SK-N-SH treated with all-trans-retinoic acid at 6 μM for 48 hours (cell line): ENCODE measurements around the gene RASSF5.

Experiments used
- ATAC-seq: fragments of 200-7000 bp; cut with Tn5 transposase; 3 replicates; pipeline ENCODE4 v1.9.1; 2020; ENCODE audit warnings: mild to moderate bottlenecking, moderate library complexity
- ARNTL ChIP-seq: fragments of 450-650 bp; formaldehyde crosslinking; IDR thresholded peaks from 2 replicates; pipeline ENCODE4 v1.5.0; 2020; ENCODE audit warnings: low read depth, mild to moderate bottlenecking, moderate library complexity, borderline replicate concordance
- BACH2 ChIP-seq: fragments of 250-450 bp; sonication (Bioruptor Pico); IDR thresholded peaks from 2 replicates; pipeline ENCODE4 v1.9.0; 2021; ENCODE audit warnings: mild to moderate bottlenecking, borderline replicate concordance
- CSDC2 ChIP-seq: fragments of 250-450 bp; sonication (Bioruptor Pico); IDR thresholded peaks from 2 replicates; pipeline ENCODE4 v1.5.0; 2020; ENCODE audit warnings: mild to moderate bottlenecking, moderate library complexity
- ESRRG ChIP-seq: fragments of 250-450 bp; sonication (Bioruptor Pico); IDR thresholded peaks from 2 replicates; pipeline ENCODE4 v1.6.1; 2021; ENCODE audit warnings: mild to moderate bottlenecking
- GLIS3 ChIP-seq: fragments of 250-450 bp; sonication (Bioruptor Pico); IDR thresholded peaks from 2 replicates; pipeline ENCODE4 v1.5.0; 2020; ENCODE audit warnings: mild to moderate bottlenecking, moderate library complexity
- ISL1 ChIP-seq: fragments of 250-450 bp; sonication (Bioruptor Pico); IDR thresholded peaks from 2 replicates; pipeline ENCODE4 v2.1.2; 2022; ENCODE audit warnings: mild to moderate bottlenecking, moderate library complexity
- POU6F1 ChIP-seq: fragments of 250-450 bp; sonication (Bioruptor Pico); IDR thresholded peaks from 2 replicates; pipeline ENCODE4 v1.8.0; 2021; ENCODE audit warnings: low read depth, mild to moderate bottlenecking, moderate library complexity, borderline replicate concordance
- PPARA ChIP-seq: fragments of 250-450 bp; sonication (Bioruptor Pico); IDR thresholded peaks from 2 replicates; pipeline ENCODE4 v1.5.0; 2020; ENCODE audit warnings: mild to moderate bottlenecking, borderline replicate concordance
- RARB ChIP-seq: fragments of 250-450 bp; sonication (Bioruptor Pico); IDR thresholded peaks from 2 replicates; pipeline ENCODE4 v1.8.0; 2021; ENCODE audit warnings: mild to moderate bottlenecking, moderate library complexity
- SNAI2 ChIP-seq: fragments of 250-450 bp; sonication (Bioruptor Pico); IDR thresholded peaks from 2 replicates; pipeline ENCODE4 v1.5.0; 2020; ENCODE audit warnings: mild to moderate bottlenecking, moderate library complexity
- TCF4 ChIP-seq: fragments of 250-450 bp; sonication (Bioruptor Pico); IDR thresholded peaks from 2 replicates; pipeline ENCODE4 v1.8.0; 2021; ENCODE audit warnings: mild to moderate bottlenecking, moderate library complexity, borderline replicate concordance
- ZC3H10 ChIP-seq: fragments of 250-450 bp; sonication (Bioruptor Pico); IDR thresholded peaks from 2 replicates; pipeline ENCODE4 v1.5.1; 2021; ENCODE audit warnings: mild to moderate bottlenecking, moderate library complexity
- ZFP3 ChIP-seq: fragments of 250-450 bp; sonication (Bioruptor Pico); IDR thresholded peaks from 2 replicates; pipeline ENCODE4 v1.5.0; 2020; ENCODE audit warnings: mild to moderate bottlenecking, moderate library complexity
- ZNF565 ChIP-seq: fragments of 450-650 bp; formaldehyde crosslinking; conservative IDR thresholded peaks from 2 replicates; pipeline ENCODE4 v1.5.0; 2020; ENCODE audit warnings: low read depth, mild to moderate bottlenecking, moderate library complexity
- ZNF70 ChIP-seq: fragments of 450-650 bp; formaldehyde crosslinking; IDR thresholded peaks from 2 replicates; pipeline ENCODE4 v1.5.0; 2020; ENCODE audit warnings: mild to moderate bottlenecking, moderate library complexity
- ZNF8 ChIP-seq: fragments of 450-650 bp; formaldehyde crosslinking; IDR thresholded peaks from 2 replicates; pipeline ENCODE4 v1.5.0; 2020; ENCODE audit warnings: mild to moderate bottlenecking, moderate library complexity
- TF ChIP-seq, protein P1 (sequence below): fragments of 250-450 bp; sonication (Bioruptor Pico); IDR thresholded peaks from 2 replicates; pipeline ENCODE4 v1.5.0; 2020; ENCODE audit warnings: mild to moderate bottlenecking, moderate library complexity
- TF ChIP-seq, protein P2 (sequence below): fragments of 250-450 bp; sonication (Bioruptor Pico); IDR thresholded peaks from 2 replicates; pipeline ENCODE4 v1.8.0; 2020; ENCODE audit warnings: mild to moderate bottlenecking, moderate library complexity, borderline replicate concordance

RASSF5 gene

DNA sequence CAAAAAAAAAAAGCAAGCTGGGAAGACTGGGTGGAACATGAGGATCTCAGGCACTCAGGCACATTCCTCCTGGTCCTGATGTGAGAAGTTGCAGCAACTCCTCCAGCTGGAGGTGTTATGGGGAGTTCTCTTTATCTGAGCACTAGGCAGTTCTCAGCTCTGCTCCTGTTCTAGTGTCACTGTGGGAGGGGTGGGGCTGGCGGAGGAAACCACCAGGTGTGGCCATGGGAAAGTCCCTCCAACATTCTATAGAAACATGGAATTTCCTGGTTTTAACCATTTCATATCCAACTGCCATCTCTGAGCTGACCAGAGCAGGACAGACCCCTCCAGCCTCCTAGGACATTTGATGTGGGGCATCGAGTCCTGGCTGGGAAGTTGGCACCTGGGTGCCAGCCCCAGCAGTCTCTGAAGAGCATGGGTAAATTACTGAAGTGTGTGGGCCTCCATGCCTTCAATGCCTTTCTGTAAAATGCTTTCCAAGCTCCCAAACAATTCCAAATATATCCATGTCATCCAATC is 37.9 kb upstream of the RASSF5 start (continued):
- TF ChIP-seq POU6F1 (CRISPR knock-in tag): no peak
- TF ChIP-seq BACH2 (CRISPR knock-in tag): no peak
- no peak for TF ChIP-seq CSDC2 (CRISPR knock-in tag)
- TF ChIP-seq, all 23 proteins: peak for 0

DNA sequence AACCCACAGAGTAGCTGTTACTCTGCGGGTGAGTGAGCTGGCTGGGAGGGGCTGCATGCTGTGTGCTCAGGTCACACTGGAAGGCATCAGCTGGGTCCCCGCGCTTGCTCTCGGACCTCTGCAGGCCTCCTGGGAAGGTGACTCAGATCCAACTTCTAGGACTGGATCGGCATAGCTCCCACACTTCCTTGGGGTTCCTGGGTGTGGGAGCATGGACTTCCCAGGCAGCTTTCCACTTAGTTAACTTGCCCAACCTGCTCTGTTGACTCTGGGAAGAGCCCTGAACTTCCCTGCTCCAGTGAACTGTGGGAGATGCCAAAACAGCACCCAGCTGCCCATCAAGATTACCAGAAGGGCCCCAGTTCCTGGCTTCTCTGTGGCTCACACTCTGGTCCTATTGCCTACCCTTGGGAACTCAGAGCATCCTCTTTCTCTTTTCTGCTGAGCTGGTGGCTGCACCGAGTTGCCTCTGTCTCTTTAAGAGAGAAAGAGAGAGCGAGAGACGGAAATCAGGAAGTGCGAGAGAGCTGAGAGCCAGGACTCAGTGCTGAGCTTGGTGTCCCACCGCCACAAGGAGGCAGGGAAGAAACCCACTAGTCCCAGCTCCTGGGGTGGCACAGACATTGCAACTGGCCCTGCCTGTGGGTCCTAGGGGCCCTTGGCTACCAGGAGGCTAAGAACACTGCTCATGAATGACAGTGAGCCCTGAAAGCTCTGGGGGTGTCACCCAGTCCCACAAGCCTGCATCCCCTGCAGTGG is 37.2 kb upstream of the RASSF5 start, which contains the start of gene IKBKE:
Gene IKBKE, plus strand, starts transcription at position 544 of the 759 bp plus-strand sequence. CDS start 2,752 bp downstream, outside the sequence.
- peak; percentile 87 for ATAC-seq
- TF ChIP-seq SNAI2 (CRISPR knock-in tag) (no peak), RARB (no peak), PPARA (CRISPR knock-in tag) (no peak), BACH2 (CRISPR knock-in tag) (no peak), ARNTL (no peak), ZFP3 (CRISPR knock-in tag) (no peak), ZC3H10 (CRISPR knock-in tag) (no peak), ZNF70 (CRISPR knock-in tag) (no peak)
- TF ChIP-seq, protein P1, sequence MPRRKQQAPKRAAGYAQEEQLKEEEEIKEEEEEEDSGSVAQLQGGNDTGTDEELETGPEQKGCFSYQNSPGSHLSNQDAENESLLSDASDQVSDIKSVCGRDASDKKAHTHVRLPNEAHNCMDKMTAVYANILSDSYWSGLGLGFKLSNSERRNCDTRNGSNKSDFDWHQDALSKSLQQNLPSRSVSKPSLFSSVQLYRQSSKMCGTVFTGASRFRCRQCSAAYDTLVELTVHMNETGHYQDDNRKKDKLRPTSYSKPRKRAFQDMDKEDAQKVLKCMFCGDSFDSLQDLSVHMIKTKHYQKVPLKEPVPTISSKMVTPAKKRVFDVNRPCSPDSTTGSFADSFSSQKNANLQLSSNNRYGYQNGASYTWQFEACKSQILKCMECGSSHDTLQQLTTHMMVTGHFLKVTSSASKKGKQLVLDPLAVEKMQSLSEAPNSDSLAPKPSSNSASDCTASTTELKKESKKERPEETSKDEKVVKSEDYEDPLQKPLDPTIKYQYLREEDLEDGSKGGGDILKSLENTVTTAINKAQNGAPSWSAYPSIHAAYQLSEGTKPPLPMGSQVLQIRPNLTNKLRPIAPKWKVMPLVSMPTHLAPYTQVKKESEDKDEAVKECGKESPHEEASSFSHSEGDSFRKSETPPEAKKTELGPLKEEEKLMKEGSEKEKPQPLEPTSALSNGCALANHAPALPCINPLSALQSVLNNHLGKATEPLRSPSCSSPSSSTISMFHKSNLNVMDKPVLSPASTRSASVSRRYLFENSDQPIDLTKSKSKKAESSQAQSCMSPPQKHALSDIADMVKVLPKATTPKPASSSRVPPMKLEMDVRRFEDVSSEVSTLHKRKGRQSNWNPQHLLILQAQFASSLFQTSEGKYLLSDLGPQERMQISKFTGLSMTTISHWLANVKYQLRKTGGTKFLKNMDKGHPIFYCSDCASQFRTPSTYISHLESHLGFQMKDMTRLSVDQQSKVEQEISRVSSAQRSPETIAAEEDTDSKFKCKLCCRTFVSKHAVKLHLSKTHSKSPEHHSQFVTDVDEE (CRISPR knock-in tag): no peak
- TF ChIP-seq, protein P2, sequence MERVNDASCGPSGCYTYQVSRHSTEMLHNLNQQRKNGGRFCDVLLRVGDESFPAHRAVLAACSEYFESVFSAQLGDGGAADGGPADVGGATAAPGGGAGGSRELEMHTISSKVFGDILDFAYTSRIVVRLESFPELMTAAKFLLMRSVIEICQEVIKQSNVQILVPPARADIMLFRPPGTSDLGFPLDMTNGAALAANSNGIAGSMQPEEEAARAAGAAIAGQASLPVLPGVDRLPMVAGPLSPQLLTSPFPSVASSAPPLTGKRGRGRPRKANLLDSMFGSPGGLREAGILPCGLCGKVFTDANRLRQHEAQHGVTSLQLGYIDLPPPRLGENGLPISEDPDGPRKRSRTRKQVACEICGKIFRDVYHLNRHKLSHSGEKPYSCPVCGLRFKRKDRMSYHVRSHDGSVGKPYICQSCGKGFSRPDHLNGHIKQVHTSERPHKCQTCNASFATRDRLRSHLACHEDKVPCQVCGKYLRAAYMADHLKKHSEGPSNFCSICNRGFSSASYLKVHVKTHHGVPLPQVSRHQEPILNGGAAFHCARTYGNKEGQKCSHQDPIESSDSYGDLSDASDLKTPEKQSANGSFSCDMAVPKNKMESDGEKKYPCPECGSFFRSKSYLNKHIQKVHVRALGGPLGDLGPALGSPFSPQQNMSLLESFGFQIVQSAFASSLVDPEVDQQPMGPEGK (CRISPR knock-in tag): no peak

DNA sequence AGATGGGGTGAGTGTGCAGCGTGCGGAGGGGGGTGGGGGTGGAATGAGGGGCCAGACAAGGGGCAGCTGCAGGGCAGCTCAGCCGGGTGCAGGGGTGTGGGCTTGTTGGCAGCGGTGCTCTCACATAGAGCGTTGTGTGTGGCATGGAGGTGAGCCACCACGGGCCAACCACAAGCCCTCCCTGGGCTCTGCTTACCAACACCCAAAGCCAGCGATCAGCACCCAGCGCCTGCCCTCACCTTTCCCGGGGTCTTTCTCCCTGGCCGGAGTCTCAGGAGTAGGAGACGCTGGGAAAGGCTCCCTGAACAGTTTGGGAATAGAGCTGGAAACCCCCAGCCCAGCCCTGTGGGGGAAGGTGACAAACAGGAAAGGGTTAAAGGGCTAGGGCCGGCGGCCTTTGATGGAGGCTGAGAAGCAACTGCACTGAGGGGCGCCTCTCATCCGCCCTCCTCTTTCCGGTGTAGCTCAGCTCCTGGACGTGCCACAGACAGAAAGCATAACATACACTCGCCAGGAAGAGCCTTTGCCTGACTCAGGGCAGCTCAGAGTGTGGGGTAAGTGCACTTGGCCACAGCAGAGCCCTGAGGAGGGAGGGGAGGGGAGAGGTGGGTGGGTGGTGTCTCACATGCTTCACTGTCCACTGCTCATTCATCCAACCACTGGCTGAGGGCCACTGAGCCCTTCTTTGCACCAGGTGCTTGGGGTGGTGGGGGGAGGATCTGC is 36.5 kb upstream of the RASSF5 start:
- peak; percentile 74 for ATAC-seq
- TF ChIP-seq RARB (no peak), ESRRG (CRISPR knock-in tag) (no peak), ZFP3 (CRISPR knock-in tag) (no peak), BACH2 (CRISPR knock-in tag) (no peak), ZNF565 (CRISPR knock-in tag) (no peak), POU6F1 (CRISPR knock-in tag) (no peak), ZNF8 (no peak), ISL1 (CRISPR knock-in tag) (no peak), TCF4 (no peak), GLIS3 (no peak), SNAI2 (CRISPR knock-in tag) (no peak), ARNTL (no peak)
- TF ChIP-seq, protein P2 (CRISPR knock-in tag): no peak
- TF ChIP-seq, all 23 proteins: peak for 0
